K562 (cell line): ENCODE measurements around the gene FDX2. TPM values are rescaled to one million over a fixed set of nuclear protein-coding genes. Genes with fewer than 3 reads are reported as not detected.

Experiments
- ARID2 ChIP-seq: fragments of 450-650 bp; IDR thresholded peaks from 2 replicates; pipeline ENCODE4 v1.6.1; 2017; ENCODE audit warnings: antibody characterized with exemption, mild to moderate bottlenecking
- JUNB ChIP-seq: fragments of 450-650 bp; formaldehyde crosslinking; conservative IDR thresholded peaks from 2 replicates; pipeline ENCODE4 v1.4.0; 2020; ENCODE audit warnings: mild to moderate bottlenecking
- KHSRP ChIP-seq: fragments of 450-650 bp; IDR thresholded peaks from 2 replicates; pipeline ENCODE4 v1.6.1; 2017
- NFIC ChIP-seq: fragments of 450-650 bp; IDR thresholded peaks from 2 replicates; pipeline ENCODE4 v1.6.1; 2017; ENCODE audit warnings: mild to moderate bottlenecking, inconsistent platforms
- PHB2 ChIP-seq: fragments of 450-650 bp; IDR thresholded peaks from 2 replicates; pipeline ENCODE4 v1.6.1; 2017; ENCODE audit warnings: low read depth
- PPARD ChIP-seq: fragments of 250-450 bp; sonication (Bioruptor Pico); IDR thresholded peaks from 2 replicates; pipeline ENCODE4 v1.8.0; 2022; ENCODE audit warnings: inconsistent platforms, mild to moderate bottlenecking, moderate library complexity
- RBM25 ChIP-seq: fragments of 200-400 bp; formaldehyde crosslinking; IDR thresholded peaks from 2 replicates; pipeline ENCODE4 v1.6.1; 2018; ENCODE audit warnings: low read length, low read depth, moderate library complexity; ENCODE audit not compliant: severe bottlenecking
- SIN3B ChIP-seq: fragments of 450-650 bp; IDR thresholded peaks from 2 replicates; pipeline ENCODE4 v1.6.1; 2017; ENCODE audit warnings: low read depth, mild to moderate bottlenecking, moderate library complexity
- TBP ChIP-seq: optimal IDR thresholded peaks from 2 replicates; pipeline ENCODE3; 2011; ENCODE audit warnings: low read depth, low read length, improper control_type of control experiment
- TGIF2 ChIP-seq: sonication (generic); formaldehyde crosslinking; IDR thresholded peaks from 2 replicates; pipeline ENCODE4 v1.8.1; 2022; ENCODE audit warnings: mild to moderate bottlenecking, missing genetic modification reagents, moderate library complexity
- ZNF324 ChIP-seq: fragments of 250-450 bp; sonication (Bioruptor Pico); IDR thresholded peaks from 2 replicates; pipeline ENCODE4 v1.4.0; 2020; ENCODE audit warnings: mild to moderate bottlenecking
- polyA plus RNA-seq, 8 experiments: library from polyadenylated mRNA; depleted of rRNA in 4 of 8; stranded (reverse) in 5 of 8; unstranded in 3 of 8; fragments of >200 nt; fragmentation: Nextera tagmentation in 2 of 8; fragmentation: Illumina TruSeq in 1 of 8; extraction: Ambion mirVana in 2 of 8; extraction: Trizol in 1 of 8; gene quantifications; 2 replicates each; pipeline versions ENCODE4 v1.2.1 to v1.2.3, GENCODE V29; 2011 to 2014; ENCODE audit warnings: inconsistent platforms in 1 of 8, missing spikeins in 1 of 8
- total RNA-seq, 7 experiments: library from RNA; depleted of rRNA in 6 of 7; stranded (reverse); fragments of >200 nt in 6 of 7; fragmentation: Illumina TruSeq in 2 of 7; extraction: Trizol in 2 of 7; gene quantifications; 2 replicates each; pipeline versions ENCODE4 v1.2.1 to v1.2.3, GENCODE V29; 2011 to 2021; ENCODE audit warnings: low replicate concordance in 1 of 7
- TF ChIP-seq, protein P1 (sequence below), 3 experiments: IDR thresholded peaks in 2 of 3; conservative IDR thresholded peaks in 1 of 3; 2 replicates each; pipeline ENCODE4 v1.5.1; 2011 to 2012; ENCODE audit warnings: low read length in 3 of 3, mild to moderate bottlenecking in 3 of 3, control low read depth in 2 of 3, improper control_type of control experiment in 1 of 3, inconsistent platforms in 1 of 3, low read depth in 1 of 3, mixed read lengths in 1 of 3, moderate library complexity in 1 of 3; ENCODE audit not compliant: insufficient read depth in 2 of 3
- TF ChIP-seq, protein P2 (sequence below), 2 experiments: fragments of 150-350 bp in 1 of 2; IDR thresholded peaks; 2 replicates each; pipeline ENCODE4 v1.6.1; 2012 to 2016; ENCODE audit warnings: low read depth in 2 of 2, low read length in 2 of 2, mild to moderate bottlenecking in 1 of 2, moderate library complexity in 1 of 2
- TF ChIP-seq, protein P3 (sequence below): fragments of 250-450 bp; sonication (Bioruptor Pico); IDR thresholded peaks from 2 replicates; pipeline ENCODE4 v1.4.0; 2020; ENCODE audit warnings: mild to moderate bottlenecking, moderate library complexity

The FDX2 gene
- total and polyA plus RNA-seq, 9 of the 15 experiments (the other 6 are each of a cell fraction or from before 2014, with no cell fraction given): 2.5 to 49.8 (median 29.7) TPM

DNA sequence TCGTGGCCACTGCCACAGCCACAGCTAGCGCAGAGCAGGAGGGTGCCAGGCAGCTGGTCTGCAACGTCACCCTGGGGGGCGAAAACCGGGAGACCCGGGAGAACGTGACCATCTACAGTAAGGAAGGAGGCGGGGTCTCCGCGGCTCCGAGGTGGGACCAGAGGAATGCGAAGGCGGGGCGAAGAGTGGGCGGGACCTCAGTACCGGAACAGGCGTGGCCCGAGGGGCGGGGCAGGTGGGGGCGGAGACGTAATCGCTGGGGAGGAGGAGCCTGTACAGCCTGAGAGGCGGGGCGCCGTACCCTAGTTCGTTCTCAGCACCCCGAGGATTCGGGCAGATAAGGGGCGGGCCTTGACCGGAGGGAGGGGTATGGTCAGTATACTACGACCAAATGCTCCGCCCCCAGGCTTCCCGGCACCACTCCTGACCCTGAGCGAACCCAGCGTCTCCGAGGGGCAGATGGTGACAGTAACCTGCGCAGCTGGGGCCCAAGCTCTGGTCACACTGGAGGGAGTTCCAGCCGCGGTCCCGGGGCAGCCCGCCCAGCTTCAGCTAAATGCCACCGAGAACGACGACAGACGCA is 23.5 kb downstream of the FDX2 start (continued):
- TF ChIP-seq, protein P1, sequence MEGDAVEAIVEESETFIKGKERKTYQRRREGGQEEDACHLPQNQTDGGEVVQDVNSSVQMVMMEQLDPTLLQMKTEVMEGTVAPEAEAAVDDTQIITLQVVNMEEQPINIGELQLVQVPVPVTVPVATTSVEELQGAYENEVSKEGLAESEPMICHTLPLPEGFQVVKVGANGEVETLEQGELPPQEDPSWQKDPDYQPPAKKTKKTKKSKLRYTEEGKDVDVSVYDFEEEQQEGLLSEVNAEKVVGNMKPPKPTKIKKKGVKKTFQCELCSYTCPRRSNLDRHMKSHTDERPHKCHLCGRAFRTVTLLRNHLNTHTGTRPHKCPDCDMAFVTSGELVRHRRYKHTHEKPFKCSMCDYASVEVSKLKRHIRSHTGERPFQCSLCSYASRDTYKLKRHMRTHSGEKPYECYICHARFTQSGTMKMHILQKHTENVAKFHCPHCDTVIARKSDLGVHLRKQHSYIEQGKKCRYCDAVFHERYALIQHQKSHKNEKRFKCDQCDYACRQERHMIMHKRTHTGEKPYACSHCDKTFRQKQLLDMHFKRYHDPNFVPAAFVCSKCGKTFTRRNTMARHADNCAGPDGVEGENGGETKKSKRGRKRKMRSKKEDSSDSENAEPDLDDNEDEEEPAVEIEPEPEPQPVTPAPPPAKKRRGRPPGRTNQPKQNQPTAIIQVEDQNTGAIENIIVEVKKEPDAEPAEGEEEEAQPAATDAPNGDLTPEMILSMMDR (IDR thresholded peaks at IDR 0.05 in 2 of 3, conservative IDR thresholded peaks at IDR 0.05 in 1 of 3; ENCODE audit: insufficient read depth in 2 of 3, low read depth in 1 of 3, low read length in 3 of 3): no peak
- TF ChIP-seq NFIC (no peak), TGIF2 (CRISPR knock-in tag) (no peak), SIN3B (no peak; the same call in 1 of the 2 replicates), ARID2 (no peak), PHB2 (no peak), JUNB (CRISPR knock-in tag) (no peak), KHSRP (no peak), RBM25 (no peak), ZNF324 (0 out of 2 replicates have a peak, but pooled peaks have one; percentile 17), TBP (peak; percentile 17), PPARD (CRISPR knock-in tag) (no peak)
- TF ChIP-seq, protein P2, sequence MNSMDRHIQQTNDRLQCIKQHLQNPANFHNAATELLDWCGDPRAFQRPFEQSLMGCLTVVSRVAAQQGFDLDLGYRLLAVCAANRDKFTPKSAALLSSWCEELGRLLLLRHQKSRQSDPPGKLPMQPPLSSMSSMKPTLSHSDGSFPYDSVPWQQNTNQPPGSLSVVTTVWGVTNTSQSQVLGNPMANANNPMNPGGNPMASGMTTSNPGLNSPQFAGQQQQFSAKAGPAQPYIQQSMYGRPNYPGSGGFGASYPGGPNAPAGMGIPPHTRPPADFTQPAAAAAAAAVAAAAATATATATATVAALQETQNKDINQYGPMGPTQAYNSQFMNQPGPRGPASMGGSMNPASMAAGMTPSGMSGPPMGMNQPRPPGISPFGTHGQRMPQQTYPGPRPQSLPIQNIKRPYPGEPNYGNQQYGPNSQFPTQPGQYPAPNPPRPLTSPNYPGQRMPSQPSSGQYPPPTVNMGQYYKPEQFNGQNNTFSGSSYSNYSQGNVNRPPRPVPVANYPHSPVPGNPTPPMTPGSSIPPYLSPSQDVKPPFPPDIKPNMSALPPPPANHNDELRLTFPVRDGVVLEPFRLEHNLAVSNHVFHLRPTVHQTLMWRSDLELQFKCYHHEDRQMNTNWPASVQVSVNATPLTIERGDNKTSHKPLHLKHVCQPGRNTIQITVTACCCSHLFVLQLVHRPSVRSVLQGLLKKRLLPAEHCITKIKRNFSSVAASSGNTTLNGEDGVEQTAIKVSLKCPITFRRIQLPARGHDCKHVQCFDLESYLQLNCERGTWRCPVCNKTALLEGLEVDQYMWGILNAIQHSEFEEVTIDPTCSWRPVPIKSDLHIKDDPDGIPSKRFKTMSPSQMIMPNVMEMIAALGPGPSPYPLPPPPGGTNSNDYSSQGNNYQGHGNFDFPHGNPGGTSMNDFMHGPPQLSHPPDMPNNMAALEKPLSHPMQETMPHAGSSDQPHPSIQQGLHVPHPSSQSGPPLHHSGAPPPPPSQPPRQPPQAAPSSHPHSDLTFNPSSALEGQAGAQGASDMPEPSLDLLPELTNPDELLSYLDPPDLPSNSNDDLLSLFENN (IDR thresholded peaks at IDR 0.05; ENCODE audit: low read depth in 2 of 2, low read length in 2 of 2): 0 out of 4 replicates have a peak, but pooled peaks of 1 of the 2 experiments have one; percentile 42
- TF ChIP-seq, protein P3, sequence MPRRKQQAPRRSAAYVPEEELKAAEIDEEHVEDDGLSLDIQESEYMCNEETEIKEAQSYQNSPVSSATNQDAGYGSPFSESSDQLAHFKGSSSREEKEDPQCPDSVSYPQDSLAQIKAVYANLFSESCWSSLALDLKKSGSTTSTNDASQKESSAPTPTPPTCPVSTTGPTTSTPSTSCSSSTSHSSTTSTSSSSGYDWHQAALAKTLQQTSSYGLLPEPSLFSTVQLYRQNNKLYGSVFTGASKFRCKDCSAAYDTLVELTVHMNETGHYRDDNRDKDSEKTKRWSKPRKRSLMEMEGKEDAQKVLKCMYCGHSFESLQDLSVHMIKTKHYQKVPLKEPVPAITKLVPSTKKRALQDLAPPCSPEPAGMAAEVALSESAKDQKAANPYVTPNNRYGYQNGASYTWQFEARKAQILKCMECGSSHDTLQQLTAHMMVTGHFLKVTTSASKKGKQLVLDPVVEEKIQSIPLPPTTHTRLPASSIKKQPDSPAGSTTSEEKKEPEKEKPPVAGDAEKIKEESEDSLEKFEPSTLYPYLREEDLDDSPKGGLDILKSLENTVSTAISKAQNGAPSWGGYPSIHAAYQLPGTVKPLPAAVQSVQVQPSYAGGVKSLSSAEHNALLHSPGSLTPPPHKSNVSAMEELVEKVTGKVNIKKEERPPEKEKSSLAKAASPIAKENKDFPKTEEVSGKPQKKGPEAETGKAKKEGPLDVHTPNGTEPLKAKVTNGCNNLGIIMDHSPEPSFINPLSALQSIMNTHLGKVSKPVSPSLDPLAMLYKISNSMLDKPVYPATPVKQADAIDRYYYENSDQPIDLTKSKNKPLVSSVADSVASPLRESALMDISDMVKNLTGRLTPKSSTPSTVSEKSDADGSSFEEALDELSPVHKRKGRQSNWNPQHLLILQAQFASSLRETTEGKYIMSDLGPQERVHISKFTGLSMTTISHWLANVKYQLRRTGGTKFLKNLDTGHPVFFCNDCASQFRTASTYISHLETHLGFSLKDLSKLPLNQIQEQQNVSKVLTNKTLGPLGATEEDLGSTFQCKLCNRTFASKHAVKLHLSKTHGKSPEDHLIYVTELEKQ (CRISPR knock-in tag): no peak
